Measurements from ENCODE around the gene DMXL2.
"Not testable (repeated sequence)": the region's sequence is repeated elsewhere in the genome, so short reads cannot be mapped to it uniquely, and the experiment has no call there.

Gene DMXL2

GRCh38 chr15:51576286-51576850, 46.2 kb downstream of the DMXL2 start:
- no peak for DNase-seq (ENCODE audit: low read depth)

GRCh38 chr15:51575775-51576174, 46.8 kb downstream of the DMXL2 start:
- DNase-seq (ENCODE audit: low read depth), result no peak

- not testable (repeated sequence) for DNase-seq (ENCODE audit: low read depth)
Observed at GRCh38 chr15:51573352-51573751, 49.2 kb downstream of the DMXL2 start.

GRCh38 chr15:51568939-51569784, 53.4 kb downstream of the DMXL2 start:
- not testable (repeated sequence) for DNase-seq (ENCODE audit: low read depth)

GRCh38 chr15:51561271-51561670, 61.3 kb downstream of the DMXL2 start:
- DNase-seq (ENCODE audit: low read depth), result no peak

- no peak for DNase-seq (ENCODE audit: low read depth)
Observed at GRCh38 chr15:51558876-51559275, 63.7 kb downstream of the DMXL2 start.

GRCh38 chr15:51558411-51558810, 64.2 kb downstream of the DMXL2 start:
- no peak for DNase-seq (ENCODE audit: low read depth)

- DNase-seq (ENCODE audit: low read depth), result no peak
Observed at GRCh38 chr15:51550841-51551240, 71.7 kb downstream of the DMXL2 start.

- DNase-seq (ENCODE audit: low read depth), result no peak
Observed at GRCh38 chr15:51547656-51548055, 74.9 kb downstream of the DMXL2 start.

- no peak for DNase-seq (ENCODE audit: low read depth)
Observed at GRCh38 chr15:51536965-51537574, 85.5 kb downstream of the DMXL2 start.

- no peak for DNase-seq (ENCODE audit: low read depth)
Observed at GRCh38 chr15:51533672-51534398, 88.7 kb downstream of the DMXL2 start.

GRCh38 chr15:51526955-51527354, 95.6 kb downstream of the DMXL2 start:
- DNase-seq (ENCODE audit: low read depth), result no peak

- DNase-seq (ENCODE audit: low read depth), result no peak
Observed at GRCh38 chr15:51524376-51524775, 98.2 kb downstream of the DMXL2 start.

- DNase-seq (ENCODE audit: low read depth), result no peak
Observed at GRCh38 chr15:51516291-51516690, 106.3 kb downstream of the DMXL2 start.

GRCh38 chr15:51505251-51505650, 117.3 kb downstream of the DMXL2 start:
- no peak for DNase-seq (ENCODE audit: low read depth)

- no peak for DNase-seq (ENCODE audit: low read depth)
Observed at GRCh38 chr15:51503003-51503402, 119.6 kb downstream of the DMXL2 start.

GRCh38 chr15:51499379-51499976, 123.1 kb downstream of the DMXL2 start:
- no peak for DNase-seq (ENCODE audit: low read depth)

GRCh38 chr15:51497806-51498205, 124.8 kb downstream of the DMXL2 start:
- no peak for DNase-seq (ENCODE audit: low read depth)

- DNase-seq (ENCODE audit: low read depth), result no peak
Observed at GRCh38 chr15:51496246-51496645, 126.3 kb downstream of the DMXL2 start.

- no peak for DNase-seq (ENCODE audit: low read depth)
Observed at GRCh38 chr15:51494411-51495314, 127.9 kb downstream of the DMXL2 start.

GRCh38 chr15:51493892-51494291, 128.7 kb downstream of the DMXL2 start:
- DNase-seq (ENCODE audit: low read depth), result no peak
